SK-N-SH (cell line): ENCODE measurements around the gene TGIF1.

ENCODE experiments used
- CHD2 ChIP-seq: fragments of 150-350 bp; IDR thresholded peaks from 2 replicates; pipeline ENCODE4 v1.6.1; 2018; ENCODE audit warnings: low read length; ENCODE audit not compliant: partially characterized antibody
- EP300 ChIP-seq, 2 experiments: IDR thresholded peaks; 2 replicates each; pipeline versions ENCODE4 v1.4.0 to v1.6.1; 2012; ENCODE audit warnings: borderline replicate concordance in 1 of 2, low read depth in 1 of 2, low read length in 1 of 2
- EZH2phosphoT487 ChIP-seq: fragments of 200-600 bp; sonication (generic); IDR thresholded peaks from 2 replicates; pipeline ENCODE4 v1.6.1; 2017; ENCODE audit warnings: low read depth, mixed run types, mild to moderate bottlenecking, antibody characterized with exemption, moderate library complexity, borderline replicate concordance
- FOSL2 ChIP-seq: IDR thresholded peaks from 2 replicates; pipeline ENCODE4 v1.4.0; 2012; ENCODE audit warnings: low read depth, mild to moderate bottlenecking, moderate library complexity, borderline replicate concordance
- NFIC ChIP-seq: IDR thresholded peaks from 2 replicates; pipeline ENCODE4 v1.4.0; 2012; ENCODE audit warnings: borderline replicate concordance
- YY1 ChIP-seq: IDR thresholded peaks from 2 replicates; pipeline ENCODE4 v1.4.0; 2012; ENCODE audit warnings: low read depth, mild to moderate bottlenecking
- TF ChIP-seq, protein P1 (sequence below): fragments of 200-600 bp; sonication (generic); IDR thresholded peaks from 2 replicates; pipeline ENCODE4 v1.6.1; 2017; ENCODE audit warnings: antibody characterized with exemption, mild to moderate bottlenecking, moderate library complexity
- TF ChIP-seq, protein P2 (sequence below): fragments of 150-350 bp; IDR thresholded peaks from 2 replicates; pipeline ENCODE4 v1.6.1; 2016; ENCODE audit warnings: mild to moderate bottlenecking, low read depth, low read length
- TF ChIP-seq, protein P3 (sequence below): IDR thresholded peaks from 2 replicates; pipeline ENCODE4 v1.4.0; 2012; ENCODE audit warnings: low read depth
- TF ChIP-seq, protein P4 (sequence below): IDR thresholded peaks from 2 replicates; pipeline ENCODE4 v1.6.1; 2012; ENCODE audit warnings: mild to moderate bottlenecking, low read depth, low read length, moderate library complexity

DNA sequence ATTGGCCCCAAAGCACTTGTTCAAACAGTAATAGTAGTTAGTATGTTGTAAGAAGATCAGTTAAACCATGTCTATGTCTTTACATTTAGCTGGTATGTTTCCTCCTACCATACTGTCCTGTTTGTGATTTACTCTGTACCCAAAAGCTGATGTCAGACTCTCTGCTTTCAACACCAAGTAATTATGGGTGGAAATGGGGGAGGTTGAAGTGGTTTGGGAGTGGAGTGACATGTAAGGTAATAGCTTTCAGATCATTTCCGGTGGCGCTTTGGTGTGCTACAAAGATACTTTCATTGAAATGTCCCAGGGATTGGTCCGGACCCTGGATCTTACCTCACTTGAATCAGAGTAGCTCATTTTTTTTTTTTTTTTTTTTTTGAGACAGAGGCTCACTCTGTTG, 39.7 kb upstream of the TGIF1 start:
- TF ChIP-seq, protein P1, sequence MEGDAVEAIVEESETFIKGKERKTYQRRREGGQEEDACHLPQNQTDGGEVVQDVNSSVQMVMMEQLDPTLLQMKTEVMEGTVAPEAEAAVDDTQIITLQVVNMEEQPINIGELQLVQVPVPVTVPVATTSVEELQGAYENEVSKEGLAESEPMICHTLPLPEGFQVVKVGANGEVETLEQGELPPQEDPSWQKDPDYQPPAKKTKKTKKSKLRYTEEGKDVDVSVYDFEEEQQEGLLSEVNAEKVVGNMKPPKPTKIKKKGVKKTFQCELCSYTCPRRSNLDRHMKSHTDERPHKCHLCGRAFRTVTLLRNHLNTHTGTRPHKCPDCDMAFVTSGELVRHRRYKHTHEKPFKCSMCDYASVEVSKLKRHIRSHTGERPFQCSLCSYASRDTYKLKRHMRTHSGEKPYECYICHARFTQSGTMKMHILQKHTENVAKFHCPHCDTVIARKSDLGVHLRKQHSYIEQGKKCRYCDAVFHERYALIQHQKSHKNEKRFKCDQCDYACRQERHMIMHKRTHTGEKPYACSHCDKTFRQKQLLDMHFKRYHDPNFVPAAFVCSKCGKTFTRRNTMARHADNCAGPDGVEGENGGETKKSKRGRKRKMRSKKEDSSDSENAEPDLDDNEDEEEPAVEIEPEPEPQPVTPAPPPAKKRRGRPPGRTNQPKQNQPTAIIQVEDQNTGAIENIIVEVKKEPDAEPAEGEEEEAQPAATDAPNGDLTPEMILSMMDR: no peak
- TF ChIP-seq EZH2phosphoT487 (no peak), FOSL2 (no peak), EP300 (IDR thresholded peaks at IDR 0.05; ENCODE audit: borderline replicate concordance in 1 of 2, low read depth in 1 of 2, low read length in 1 of 2) (no peak), NFIC (no peak), YY1 (no peak), CHD2 (no peak)
- TF ChIP-seq, protein P2, sequence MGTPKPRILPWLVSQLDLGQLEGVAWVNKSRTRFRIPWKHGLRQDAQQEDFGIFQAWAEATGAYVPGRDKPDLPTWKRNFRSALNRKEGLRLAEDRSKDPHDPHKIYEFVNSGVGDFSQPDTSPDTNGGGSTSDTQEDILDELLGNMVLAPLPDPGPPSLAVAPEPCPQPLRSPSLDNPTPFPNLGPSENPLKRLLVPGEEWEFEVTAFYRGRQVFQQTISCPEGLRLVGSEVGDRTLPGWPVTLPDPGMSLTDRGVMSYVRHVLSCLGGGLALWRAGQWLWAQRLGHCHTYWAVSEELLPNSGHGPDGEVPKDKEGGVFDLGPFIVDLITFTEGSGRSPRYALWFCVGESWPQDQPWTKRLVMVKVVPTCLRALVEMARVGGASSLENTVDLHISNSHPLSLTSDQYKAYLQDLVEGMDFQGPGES: no peak
- TF ChIP-seq, protein P3, sequence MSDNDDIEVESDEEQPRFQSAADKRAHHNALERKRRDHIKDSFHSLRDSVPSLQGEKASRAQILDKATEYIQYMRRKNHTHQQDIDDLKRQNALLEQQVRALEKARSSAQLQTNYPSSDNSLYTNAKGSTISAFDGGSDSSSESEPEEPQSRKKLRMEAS: no peak
- TF ChIP-seq, protein P4, sequence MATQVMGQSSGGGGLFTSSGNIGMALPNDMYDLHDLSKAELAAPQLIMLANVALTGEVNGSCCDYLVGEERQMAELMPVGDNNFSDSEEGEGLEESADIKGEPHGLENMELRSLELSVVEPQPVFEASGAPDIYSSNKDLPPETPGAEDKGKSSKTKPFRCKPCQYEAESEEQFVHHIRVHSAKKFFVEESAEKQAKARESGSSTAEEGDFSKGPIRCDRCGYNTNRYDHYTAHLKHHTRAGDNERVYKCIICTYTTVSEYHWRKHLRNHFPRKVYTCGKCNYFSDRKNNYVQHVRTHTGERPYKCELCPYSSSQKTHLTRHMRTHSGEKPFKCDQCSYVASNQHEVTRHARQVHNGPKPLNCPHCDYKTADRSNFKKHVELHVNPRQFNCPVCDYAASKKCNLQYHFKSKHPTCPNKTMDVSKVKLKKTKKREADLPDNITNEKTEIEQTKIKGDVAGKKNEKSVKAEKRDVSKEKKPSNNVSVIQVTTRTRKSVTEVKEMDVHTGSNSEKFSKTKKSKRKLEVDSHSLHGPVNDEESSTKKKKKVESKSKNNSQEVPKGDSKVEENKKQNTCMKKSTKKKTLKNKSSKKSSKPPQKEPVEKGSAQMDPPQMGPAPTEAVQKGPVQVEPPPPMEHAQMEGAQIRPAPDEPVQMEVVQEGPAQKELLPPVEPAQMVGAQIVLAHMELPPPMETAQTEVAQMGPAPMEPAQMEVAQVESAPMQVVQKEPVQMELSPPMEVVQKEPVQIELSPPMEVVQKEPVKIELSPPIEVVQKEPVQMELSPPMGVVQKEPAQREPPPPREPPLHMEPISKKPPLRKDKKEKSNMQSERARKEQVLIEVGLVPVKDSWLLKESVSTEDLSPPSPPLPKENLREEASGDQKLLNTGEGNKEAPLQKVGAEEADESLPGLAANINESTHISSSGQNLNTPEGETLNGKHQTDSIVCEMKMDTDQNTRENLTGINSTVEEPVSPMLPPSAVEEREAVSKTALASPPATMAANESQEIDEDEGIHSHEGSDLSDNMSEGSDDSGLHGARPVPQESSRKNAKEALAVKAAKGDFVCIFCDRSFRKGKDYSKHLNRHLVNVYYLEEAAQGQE: no peak
